SK-N-SH treated with all-trans-retinoic acid at 6 μM for 48 hours (cell line): ENCODE results near the gene FCRLB.

ENCODE experiments used
- ARNTL ChIP-seq: fragments of 450-650 bp; formaldehyde crosslinking; IDR thresholded peaks from 2 replicates; pipeline ENCODE4 v1.5.0; 2020; ENCODE audit warnings: low read depth, mild to moderate bottlenecking, moderate library complexity, borderline replicate concordance
- BACH2 ChIP-seq: fragments of 250-450 bp; sonication (Bioruptor Pico); IDR thresholded peaks from 2 replicates; pipeline ENCODE4 v1.9.0; 2021; ENCODE audit warnings: mild to moderate bottlenecking, borderline replicate concordance
- CSRNP3 ChIP-seq: fragments of 250-450 bp; sonication (Bioruptor Pico); IDR thresholded peaks from 2 replicates; pipeline ENCODE4 v1.5.1; 2021; ENCODE audit warnings: mild to moderate bottlenecking, moderate library complexity
- OSR1 ChIP-seq: fragments of 250-450 bp; sonication (Bioruptor Pico); IDR thresholded peaks from 2 replicates; pipeline ENCODE4 v1.8.0; 2022; ENCODE audit warnings: moderate library complexity, mild to moderate bottlenecking, inconsistent platforms
- PATZ1 ChIP-seq: fragments of 250-450 bp; sonication (Bioruptor Pico); IDR thresholded peaks from 2 replicates; pipeline ENCODE4 v1.8.0; 2020; ENCODE audit warnings: mild to moderate bottlenecking, moderate library complexity, borderline replicate concordance
- PPARA ChIP-seq: fragments of 250-450 bp; sonication (Bioruptor Pico); IDR thresholded peaks from 2 replicates; pipeline ENCODE4 v1.5.0; 2020; ENCODE audit warnings: mild to moderate bottlenecking, borderline replicate concordance
- RARB ChIP-seq: fragments of 250-450 bp; sonication (Bioruptor Pico); IDR thresholded peaks from 2 replicates; pipeline ENCODE4 v1.8.0; 2021; ENCODE audit warnings: mild to moderate bottlenecking, moderate library complexity
- TSHZ2 ChIP-seq: fragments of 250-450 bp; sonication (Bioruptor Pico); IDR thresholded peaks from 2 replicates; pipeline ENCODE4 v1.5.0; 2020; ENCODE audit warnings: mild to moderate bottlenecking, moderate library complexity
- ZC3H10 ChIP-seq: fragments of 250-450 bp; sonication (Bioruptor Pico); IDR thresholded peaks from 2 replicates; pipeline ENCODE4 v1.5.1; 2021; ENCODE audit warnings: mild to moderate bottlenecking, moderate library complexity
- ZNF565 ChIP-seq: fragments of 450-650 bp; formaldehyde crosslinking; conservative IDR thresholded peaks from 2 replicates; pipeline ENCODE4 v1.5.0; 2020; ENCODE audit warnings: low read depth, mild to moderate bottlenecking, moderate library complexity
- ZNF8 ChIP-seq: fragments of 450-650 bp; formaldehyde crosslinking; IDR thresholded peaks from 2 replicates; pipeline ENCODE4 v1.5.0; 2020; ENCODE audit warnings: mild to moderate bottlenecking, moderate library complexity
- TF ChIP-seq, protein P1 (sequence below): fragments of 250-450 bp; sonication (Bioruptor Pico); IDR thresholded peaks from 2 replicates; pipeline ENCODE4 v1.5.1; 2020; ENCODE audit warnings: low read depth, mild to moderate bottlenecking, moderate library complexity

DNA sequence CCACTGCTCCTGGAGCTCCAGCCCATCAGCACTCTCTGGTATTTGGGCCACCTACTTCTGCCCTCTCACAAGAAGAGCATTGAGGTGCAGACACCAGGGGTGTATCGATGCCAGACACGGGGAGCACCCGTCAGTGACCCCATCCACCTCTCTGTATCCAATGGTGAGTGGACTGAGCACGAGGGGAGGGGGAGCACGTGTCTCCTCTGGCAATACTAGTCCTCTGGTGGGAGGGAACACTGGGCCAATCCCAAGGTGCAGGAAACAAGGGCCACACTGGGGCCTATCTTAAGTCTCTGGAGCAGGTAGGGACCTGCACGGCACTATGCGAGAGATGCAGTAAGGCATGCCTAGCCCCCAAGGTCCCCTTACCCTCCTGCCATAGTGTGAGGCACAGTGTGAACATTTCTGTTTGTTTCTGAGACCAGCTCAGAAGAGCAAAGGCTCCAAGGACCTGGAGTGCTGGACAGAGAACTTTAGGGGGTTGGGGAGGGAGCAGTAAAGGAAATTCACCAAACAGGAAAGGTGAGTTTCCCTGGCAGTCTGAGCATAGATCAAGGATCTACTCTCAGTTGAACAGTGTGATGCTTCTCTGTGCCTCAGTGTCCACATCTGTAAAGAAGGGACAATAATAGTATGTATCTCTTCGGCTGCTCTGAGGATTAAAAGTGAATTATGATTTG lies 2.3 kb downstream of the FCRLB start:
- TF ChIP-seq CSRNP3, result no peak
- no peak for TF ChIP-seq RARB (CRISPR knock-in tag)
- TF ChIP-seq BACH2, result no peak
- no peak for TF ChIP-seq TSHZ2
- TF ChIP-seq PATZ1 (CRISPR knock-in tag), result no peak
- TF ChIP-seq ZC3H10 (CRISPR knock-in tag), result no peak
- TF ChIP-seq ZNF8 (CRISPR knock-in tag), result no peak
- TF ChIP-seq, protein P1, sequence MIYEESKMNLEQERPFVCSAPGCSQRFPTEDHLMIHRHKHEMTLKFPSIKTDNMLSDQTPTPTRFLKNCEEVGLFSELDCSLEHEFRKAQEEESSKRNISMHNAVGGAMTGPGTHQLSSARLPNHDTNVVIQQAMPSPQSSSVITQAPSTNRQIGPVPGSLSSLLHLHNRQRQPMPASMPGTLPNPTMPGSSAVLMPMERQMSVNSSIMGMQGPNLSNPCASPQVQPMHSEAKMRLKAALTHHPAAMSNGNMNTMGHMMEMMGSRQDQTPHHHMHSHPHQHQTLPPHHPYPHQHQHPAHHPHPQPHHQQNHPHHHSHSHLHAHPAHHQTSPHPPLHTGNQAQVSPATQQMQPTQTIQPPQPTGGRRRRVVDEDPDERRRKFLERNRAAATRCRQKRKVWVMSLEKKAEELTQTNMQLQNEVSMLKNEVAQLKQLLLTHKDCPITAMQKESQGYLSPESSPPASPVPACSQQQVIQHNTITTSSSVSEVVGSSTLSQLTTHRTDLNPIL (CRISPR knock-in tag), result no peak
- no peak for TF ChIP-seq OSR1 (CRISPR knock-in tag)
- TF ChIP-seq ARNTL, result no peak
- TF ChIP-seq PPARA (CRISPR knock-in tag), result no peak
- TF ChIP-seq ZNF565 (CRISPR knock-in tag), result no peak
